ENCODE measurements around the gene PHYHIPL. TPM values are rescaled to one million over a fixed set of nuclear protein-coding genes. Genes with fewer than 3 reads are reported as not detected.

The PHYHIPL gene
- total and polyA plus RNA-seq, 2 of the 8 experiments (the other 6 are each of a cell fraction or from before 2014, with no cell fraction given): 0.23 to 0.48 TPM

DNA sequence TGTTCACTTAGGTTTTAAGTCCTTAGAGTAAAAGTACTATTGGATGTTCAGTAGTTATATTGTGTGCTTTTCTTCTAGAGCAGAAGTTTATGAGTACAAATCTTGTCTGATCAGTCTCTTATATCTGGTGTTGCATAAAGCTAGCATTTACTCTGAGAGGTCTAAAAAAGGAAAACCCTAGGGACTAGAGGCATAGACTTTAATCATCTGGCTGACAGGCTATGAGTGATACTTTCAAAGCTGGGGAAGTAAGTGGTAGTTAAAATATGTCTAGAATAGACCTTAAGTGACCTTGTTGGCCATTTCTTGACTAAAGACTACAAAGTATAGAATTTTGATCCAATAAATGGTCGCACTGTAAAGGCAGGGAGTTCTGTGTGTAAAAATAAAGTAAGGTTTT is 32.9 kb upstream of the PHYHIPL start (continued):
- no peak for TF ChIP-seq CHD7 (IDR thresholded peaks at IDR 0.05; ENCODE audit: insufficient replicate concordance, low read length)
- TF ChIP-seq KDM4A (IDR thresholded peaks at IDR 0.05; ENCODE audit: low read depth, low read length, severe bottlenecking): no peak
- TF ChIP-seq, protein P1, sequence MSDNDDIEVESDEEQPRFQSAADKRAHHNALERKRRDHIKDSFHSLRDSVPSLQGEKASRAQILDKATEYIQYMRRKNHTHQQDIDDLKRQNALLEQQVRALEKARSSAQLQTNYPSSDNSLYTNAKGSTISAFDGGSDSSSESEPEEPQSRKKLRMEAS (IDR thresholded peaks at IDR 0.05): no peak
- no peak for TF ChIP-seq KDM1A (IDR thresholded peaks at IDR 0.05; ENCODE audit: borderline replicate concordance, low read length)
- TF ChIP-seq EP300 (IDR thresholded peaks at IDR 0.05; ENCODE audit: borderline replicate concordance in 1 of 2, low read depth in 2 of 2, low read length in 2 of 2): no peak
- TF ChIP-seq TAF7 (optimal IDR thresholded peaks at IDR 0.05; ENCODE audit: borderline replicate concordance, low read depth, low read length): no peak
- TF ChIP-seq RFX5 (IDR thresholded peaks at IDR 0.05; ENCODE audit: borderline replicate concordance, low read depth, low read length): no peak
- no peak for TF ChIP-seq TEAD4 (IDR thresholded peaks at IDR 0.05; ENCODE audit: low read depth, low read length)
- TF ChIP-seq NRF1 (IDR thresholded peaks at IDR 0.05; ENCODE audit: low read depth, low read length): no peak
- TF ChIP-seq SUZ12 (IDR thresholded peaks at IDR 0.05; ENCODE audit: low read length): no peak
- TF ChIP-seq ATF3 (IDR thresholded peaks at IDR 0.05; ENCODE audit: insufficient read depth, low read depth, low read length): no peak
